IMR-90 (cell line): ENCODE results near the gene ARSB. TPM values are rescaled to one million over a fixed set of nuclear protein-coding genes. Genes with fewer than 3 reads are reported as not detected.
A peak's percentile ranks its signal among the peaks of the same experiment; 100 is the strongest.

Experiments
- ATAC-seq: fragments of 200-7000 bp; cut with Tn5 transposase; 2 replicates; pipeline ENCODE4 v1.9.1; 2020; ENCODE audit warnings: low read depth, mild to moderate bottlenecking, moderate library complexity
- BruUV-seq: library from RNA; stranded (reverse); fragments of 400-500 nt; replicated peaks from 2 replicates; lab custom pipeline; 2021; lab: Mats Ljungman, UMichigan
- CTCF ChIA-PET: fragments of 300-600 bp; formaldehyde crosslinking; extraction: SDS; loops from one replicate; lab custom pipeline; 2021; ENCODE audit warnings: antibody characterized with exemption; lab: Yijun Ruan, JAX
- POLR2A ChIA-PET: fragments of 300-600 bp; sonication (Branson Sonifier 250); formaldehyde crosslinking; loops from one replicate; lab custom pipeline; 2022; ENCODE audit warnings: antibody characterized with exemption; ENCODE audit not compliant: unreplicated experiment; lab: Charles Lee
- DNase-seq: peaks from one replicate; pipeline ENCODE4 v3.0.0; 2013
- H2AFZ ChIP-seq: replicated peaks from 2 replicates; pipeline ENCODE3; 2013; ENCODE audit warnings: low read length, mild to moderate bottlenecking; ENCODE audit not compliant: poor library complexity
- H2AK5ac ChIP-seq: 2 replicates; pipeline ENCODE4 v1.6.1; 2013; ENCODE audit warnings: low read depth, low read length, inconsistent platforms
- H2AK9ac ChIP-seq: replicated peaks from 2 replicates; pipeline ENCODE3; 2013; ENCODE audit warnings: mild to moderate bottlenecking, low read depth, low read length, moderate library complexity; ENCODE audit not compliant: poor library complexity
- H2BK120ac ChIP-seq: 2 replicates; pipeline ENCODE4 v1.6.1; 2013; ENCODE audit warnings: low read depth, low read length, inconsistent platforms
- H2BK15ac ChIP-seq: 3 replicates; pipeline ENCODE4 v1.6.1; 2013; ENCODE audit warnings: low read depth, low read length, inconsistent platforms
- H2BK20ac ChIP-seq: 2 replicates; pipeline ENCODE4 v1.6.1; 2013; ENCODE audit warnings: low read depth, mild to moderate bottlenecking, inconsistent platforms, low read length, moderate library complexity
- H2BK5ac ChIP-seq: 2 replicates; pipeline ENCODE4 v1.6.1; 2013; ENCODE audit warnings: mild to moderate bottlenecking, low read depth, low read length, inconsistent platforms; ENCODE audit not compliant: poor library complexity, severe bottlenecking
- H3K14ac ChIP-seq: replicated peaks from 2 replicates; pipeline ENCODE4 v1.6.1; 2013; ENCODE audit warnings: low read depth, low read length, inconsistent platforms
- H3K18ac ChIP-seq: 2 replicates; pipeline ENCODE4 v1.6.1; 2013; ENCODE audit warnings: low read depth, low read length, control low read depth
- H3K23ac ChIP-seq: 2 replicates; pipeline ENCODE4 v1.6.1; 2013; ENCODE audit warnings: low read depth, low read length, inconsistent platforms
- H3K27ac ChIP-seq: 2 replicates; pipeline ENCODE4 v1.5.1; 2013; ENCODE audit warnings: mild to moderate bottlenecking, control low read depth, low read length; ENCODE audit not compliant: insufficient read depth
- H3K27me3 ChIP-seq: 2 replicates; pipeline ENCODE4 v1.6.1; 2013; ENCODE audit warnings: low read length; ENCODE audit not compliant: control insufficient read depth, insufficient read depth
- H3K36me3 ChIP-seq: 2 replicates; pipeline ENCODE4 v1.6.1; 2013; ENCODE audit warnings: low read length, mixed read lengths; ENCODE audit not compliant: control insufficient read depth, insufficient read depth
- H3K4ac ChIP-seq: 2 replicates; pipeline ENCODE4 v1.6.1; 2013; ENCODE audit warnings: low read depth, low read length, inconsistent platforms
- H3K4me1 ChIP-seq: 2 replicates; pipeline ENCODE4 v1.6.1; 2013; ENCODE audit warnings: low read length, mixed read lengths; ENCODE audit not compliant: control insufficient read depth, insufficient read depth
- H3K4me2 ChIP-seq: 2 replicates; pipeline ENCODE4 v1.6.1; 2013; ENCODE audit warnings: low read depth, mild to moderate bottlenecking, control low read depth, low read length, moderate library complexity
- H3K4me3 ChIP-seq: 2 replicates; pipeline ENCODE4 v1.5.1; 2013; ENCODE audit warnings: low read depth, mild to moderate bottlenecking, control low read depth, low read length, moderate library complexity; ENCODE audit not compliant: insufficient read depth
- H3K56ac ChIP-seq: 2 replicates; pipeline ENCODE4 v1.6.1; 2013; ENCODE audit warnings: low read length, inconsistent platforms; ENCODE audit not compliant: insufficient read depth; ENCODE audit errors: extremely low read depth
- H3K79me1 ChIP-seq, 2 experiments: 2 replicates each; pipeline ENCODE4 v1.6.1; 2013; ENCODE audit warnings: low read length in 2 of 2, inconsistent platforms in 1 of 2, low read depth in 1 of 2
- H3K9ac ChIP-seq: 2 replicates; pipeline ENCODE4 v1.6.1; 2013; ENCODE audit warnings: low read depth, low read length, control low read depth
- H3K9me1 ChIP-seq: 2 replicates; pipeline ENCODE4 v1.6.1; 2013; ENCODE audit warnings: low read length, inconsistent platforms; ENCODE audit not compliant: insufficient read depth
- H3K9me3 ChIP-seq: 2 replicates; pipeline ENCODE4 v1.6.1; 2013; ENCODE audit warnings: low read length; ENCODE audit not compliant: control insufficient read depth, insufficient read depth
- H4K20me1 ChIP-seq: 2 replicates; pipeline ENCODE4 v1.6.1; 2013; ENCODE audit warnings: low read length, inconsistent platforms; ENCODE audit not compliant: insufficient read depth
- H4K5ac ChIP-seq: 2 replicates; pipeline ENCODE4 v1.6.1; 2013; ENCODE audit warnings: mild to moderate bottlenecking, low read depth, low read length, control low read depth
- H4K8ac ChIP-seq, 2 experiments: 2 replicates each; pipeline ENCODE4 v1.6.1; 2013; ENCODE audit warnings: low read depth in 2 of 2, low read length in 2 of 2, control low read depth in 1 of 2, inconsistent platforms in 1 of 2
- H4K91ac ChIP-seq: 2 replicates; pipeline ENCODE4 v1.6.1; 2013; ENCODE audit warnings: low read depth, low read length, inconsistent platforms; ENCODE audit not compliant: insufficient read depth
- BHLHE40 ChIP-seq: fragments of 150-350 bp; IDR thresholded peaks from 2 replicates; pipeline ENCODE4 v1.6.1; 2016; ENCODE audit warnings: mild to moderate bottlenecking, low read depth, low read length
- CEBPB ChIP-seq: IDR thresholded peaks from 2 replicates; pipeline ENCODE4 v1.6.1; 2012; ENCODE audit warnings: low read depth, low read length, improper control_type of control experiment
- CHD1 ChIP-seq: IDR thresholded peaks from 2 replicates; pipeline ENCODE4 v1.6.1; 2012; ENCODE audit warnings: low read depth, low read length, improper control_type of control experiment
- CTCF ChIP-seq: conservative IDR thresholded peaks from 2 replicates; pipeline ENCODE4 v1.5.1; 2012; ENCODE audit warnings: mild to moderate bottlenecking, low read depth, low read length, improper control_type of control experiment
- ELK1 ChIP-seq: fragments of 150-350 bp; IDR thresholded peaks from 2 replicates; pipeline ENCODE4 v1.6.1; 2016; ENCODE audit warnings: low read depth, mild to moderate bottlenecking, low read length, moderate library complexity, borderline replicate concordance
- FOS ChIP-seq: fragments of 150-350 bp; IDR thresholded peaks from 2 replicates; pipeline ENCODE4 v1.6.1; 2016; ENCODE audit warnings: low read depth, low read length
- MAFK ChIP-seq: IDR thresholded peaks from 2 replicates; pipeline ENCODE4 v1.6.1; 2012; ENCODE audit warnings: low read depth, low read length, improper control_type of control experiment
- MAZ ChIP-seq: IDR thresholded peaks from 2 replicates; pipeline ENCODE4 v1.6.1; 2012; ENCODE audit warnings: low read depth, mild to moderate bottlenecking, low read length, improper control_type of control experiment, moderate library complexity, borderline replicate concordance
- MXI1 ChIP-seq: IDR thresholded peaks from 2 replicates; pipeline ENCODE4 v1.6.1; 2012; ENCODE audit warnings: low read depth, mild to moderate bottlenecking, low read length, moderate library complexity, borderline replicate concordance
- NFE2L2 ChIP-seq: fragments of 150-350 bp; IDR thresholded peaks from 2 replicates; pipeline ENCODE4 v1.6.1; 2016; ENCODE audit warnings: low read depth, mild to moderate bottlenecking, low read length
- RAD21 ChIP-seq: IDR thresholded peaks from 2 replicates; pipeline ENCODE4 v1.6.1; 2012; ENCODE audit warnings: low read length, improper control_type of control experiment
- RFX5 ChIP-seq: IDR thresholded peaks from 2 replicates; pipeline ENCODE4 v1.8.0; 2012; ENCODE audit warnings: low read depth, mild to moderate bottlenecking, low read length, moderate library complexity
- WGBS, 2 experiments: methylation state at CpG; one replicate each; pipeline versions ENCODE4 v1.1.5 to v1.1.7; 2013; ENCODE audit warnings: missing lambda C conversion rate in 2 of 2; ENCODE audit not compliant: insufficient read length in 1 of 2; ENCODE audit errors: extremely low coverage in 2 of 2; 5-methylcytosine and 5-hydroxymethylcytosine counted together
- dilution Hi-C: fragments of 300-500 bp; cut with HindIII; formaldehyde crosslinking; loops from one replicate; pipeline ENCODE4 v1.14.3; 2018; ENCODE audit warnings: low sequenced_read_pairs; ENCODE audit not compliant: unreplicated experiment
- in situ Hi-C: fragments of 300-500 bp; cut with MboI; formaldehyde crosslinking; loops from 3 replicates; pipeline ENCODE4 v1.14.3; 2019; ENCODE audit warnings: low sequenced_read_pairs, inconsistent platforms, mixed read lengths
- intact Hi-C: fragments of 100-400 bp; cut with micrococcal nuclease; formaldehyde crosslinking; loops from 2 replicates; pipeline ENCODE4 v1.10.0; 2022
- polyA plus RNA-seq, 3 experiments: library from polyadenylated mRNA; depleted of rRNA; stranded (reverse); fragments of >200 nt; gene quantifications; 2 replicates each; pipeline ENCODE4 v1.2.3, GENCODE V29; 2012; ENCODE audit warnings: low replicate concordance in 1 of 3
- total RNA-seq: library from RNA; depleted of rRNA; stranded (reverse); fragments of >200 nt; gene quantifications from 2 replicates; pipeline ENCODE4 v1.2.3, GENCODE V29; 2012
- TF ChIP-seq, protein P1 (sequence below): fragments of 150-350 bp; IDR thresholded peaks from 2 replicates; pipeline ENCODE4 v1.6.1; 2017; ENCODE audit warnings: mild to moderate bottlenecking, antibody characterized with exemption, low read length, low read depth

Gene ARSB
- total and polyA plus RNA-seq, 2 of the 4 experiments (the other 2 are of a cell fraction) = 16.0 to 16.3 TPM

DNA sequence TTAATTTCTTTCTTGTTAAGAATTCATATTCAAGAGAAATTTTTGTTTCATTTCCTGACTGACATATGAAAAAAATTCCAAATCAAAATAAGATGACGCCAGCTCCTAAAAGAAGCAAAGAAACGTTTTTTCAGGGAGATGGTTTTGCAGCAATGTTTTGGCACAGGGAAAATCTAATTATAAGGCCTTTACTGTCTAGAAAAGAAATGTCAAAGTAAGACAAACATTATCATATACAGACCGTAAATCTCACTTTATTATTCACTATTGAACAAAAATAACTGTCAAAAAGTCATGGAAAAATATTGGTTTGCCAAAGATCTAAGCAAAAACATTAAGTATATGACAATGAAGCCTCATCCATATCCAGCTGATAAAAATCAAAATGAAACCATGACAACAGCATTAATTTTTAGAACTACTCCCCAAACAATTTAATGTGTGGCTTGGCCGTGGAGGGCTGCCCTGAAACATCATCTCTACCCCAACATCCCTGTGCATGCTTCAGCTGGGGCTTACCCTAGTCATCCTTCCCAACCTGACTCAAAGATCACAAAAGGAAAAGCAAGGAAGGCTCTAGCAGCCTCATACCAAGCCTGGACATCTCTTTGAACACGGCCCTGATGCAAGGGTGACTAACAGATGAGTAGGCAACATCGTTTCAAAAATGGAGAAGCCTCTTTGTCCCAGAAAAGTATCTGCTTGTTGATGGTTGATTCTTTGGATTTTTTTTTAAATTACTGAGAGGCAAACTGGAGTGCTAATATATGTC, 95.6 kb downstream of the ARSB start:
- peak overlapping the region; percentile 6 for H2BK5ac ChIP-seq
- peak overlapping the region; percentile 50 for H2AFZ ChIP-seq
- peaks cover 3 to 7% of the 10 kb centered on the region in 2 experiments; a peak in 1 of 4 replicates for H3K79me1 ChIP-seq
- dilution Hi-C loops = no loop called here
- peak overlapping the region; percentile 61; the same call in 1 of the 2 replicates for H2BK120ac ChIP-seq
- H2AK5ac ChIP-seq = peak overlapping the region; percentile 86; the same call in 1 of the 2 replicates
- no peak overlapping the region for H2BK20ac ChIP-seq
- H3K23ac ChIP-seq = no peak overlapping the region; the same call in 1 of the 2 replicates
- H3K4me3 ChIP-seq = no peak overlapping the region
- no peaks in the 10 kb centered on the region for H3K36me3 ChIP-seq
- CTCF ChIA-PET = interaction anchor here (0.5 kb wide), 1 partner anchor 338 kb away, joined by 3 read pairs; no protein-coding TSS in a partner anchor
- H3K9ac ChIP-seq = no peak overlapping the region
- no peak overlapping the region for H3K56ac ChIP-seq
- H3K9me1 ChIP-seq = peaks cover 4% of the 10 kb centered on the region; the same call in 1 of the 2 replicates
- peak overlapping the region; percentile 17 for H2AK9ac ChIP-seq
- H2BK15ac ChIP-seq = no peak overlapping the region
- BruUV-seq = no TSS peak
- H3K4me1 ChIP-seq = peaks cover 3% of the 10 kb centered on the region; the same call in 1 of the 2 replicates
- no peaks in the 10 kb centered on the region for H4K20me1 ChIP-seq
- WGBS, 2 experiments = no CpG with 5 or more reads among the region's 6 CpGs
- H3K18ac ChIP-seq = peak overlapping the region; percentile 0; the same call in 1 of the 2 replicates
- intact Hi-C loops = loop anchor here (10.0 kb wide), 2 partner anchors 55 to 355 kb away; no protein-coding TSS in a partner anchor
- H3K27me3 ChIP-seq = no peaks in the 10 kb centered on the region
- ATAC-seq (peak; percentile 94), DNase-seq (peak; percentile 88)
- no peak overlapping the region for H4K91ac ChIP-seq
- peak overlapping the region; percentile 54 for H3K14ac ChIP-seq
- no peak overlapping the region for H4K5ac ChIP-seq
- in situ Hi-C loops = loop anchor here (10.0 kb wide), 3 partner anchors 75 to 355 kb away; no protein-coding TSS in a partner anchor
- H4K8ac ChIP-seq = peak overlapping the region in 1 of 2 experiments; percentile 64; a peak in 1 of 4 replicates
- POLR2A ChIA-PET = no interaction called here
- H3K27ac ChIP-seq = peak overlapping the region; percentile 21; the same call in 1 of the 2 replicates
- peak overlapping the region; percentile 22; the same call in 1 of the 2 replicates for H3K4ac ChIP-seq
- H3K4me2 ChIP-seq = peak overlapping the region; percentile 20
- no peaks in the 10 kb centered on the region for H3K9me3 ChIP-seq
- TF ChIP-seq CEBPB (peak; percentile 78), MAFK (peak; percentile 2; the same call in 1 of the 2 replicates), BHLHE40 (no peak), RAD21 (no peak; the same call in 1 of the 2 replicates), MAZ (no peak), FOS (peak; percentile 55), MXI1 (no peak), NFE2L2 (peak; percentile 31; the same call in 1 of the 2 replicates), ELK1 (no peak), CHD1 (no peak), CTCF (no peak), RFX5 (no peak)
- TF ChIP-seq, protein P1, sequence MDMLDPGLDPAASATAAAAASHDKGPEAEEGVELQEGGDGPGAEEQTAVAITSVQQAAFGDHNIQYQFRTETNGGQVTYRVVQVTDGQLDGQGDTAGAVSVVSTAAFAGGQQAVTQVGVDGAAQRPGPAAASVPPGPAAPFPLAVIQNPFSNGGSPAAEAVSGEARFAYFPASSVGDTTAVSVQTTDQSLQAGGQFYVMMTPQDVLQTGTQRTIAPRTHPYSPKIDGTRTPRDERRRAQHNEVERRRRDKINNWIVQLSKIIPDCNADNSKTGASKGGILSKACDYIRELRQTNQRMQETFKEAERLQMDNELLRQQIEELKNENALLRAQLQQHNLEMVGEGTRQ = no peak
